ENCODE measurements around the gene OS9.

The OS9 gene

GRCh38 chr12:57762463-57762862 lies 68.5 kb downstream of the OS9 start:
- ChIA-PET POLR2A (no interaction called here), CTCF (no interaction called here)
- Histone ChIP-seq H3K4me3 (ENCODE audit: low read depth, low read length) (no peak overlapping the region), H3K4me1 (ENCODE audit: control insufficient read depth, insufficient read depth, low read length) (peaks cover 12% of the 10 kb centered on the region), H3K9me3 (ENCODE audit: control insufficient read depth, insufficient read depth, low read depth, low read length) (no peaks in the 10 kb centered on the region), H3K36me3 (ENCODE audit: control insufficient read depth in 2 of 2, insufficient read depth in 1 of 2, low read length in 2 of 2) (peaks cover 7 to 39% of the 10 kb centered on the region in 2 experiments), H3K27ac (ENCODE audit: extremely low read depth, low read depth, low read length) (no peak overlapping the region)
- TF ChIP-seq ZNF362 (tag by site-specific recombination; IDR thresholded peaks at IDR 0.05) = no peak
- no peak for TF ChIP-seq OVOL3 (tag by site-specific recombination; IDR thresholded peaks at IDR 0.05)
- TF ChIP-seq ZNF221 (tag by site-specific recombination; IDR thresholded peaks at IDR 0.05; ENCODE audit: borderline replicate concordance) = no peak
- TF ChIP-seq ATF2 (tag by site-specific recombination; IDR thresholded peaks at IDR 0.05; ENCODE audit: low read depth) = no peak
- no peak for TF ChIP-seq TCF7L2 (IDR thresholded peaks at IDR 0.05; ENCODE audit: borderline replicate concordance, low read depth, low read length)
- no peak for TF ChIP-seq ZSCAN5A (tag by site-specific recombination; IDR thresholded peaks at IDR 0.05)
- no peak for TF ChIP-seq ZNF121 (tag by site-specific recombination; IDR thresholded peaks at IDR 0.05)
- no peak for TF ChIP-seq ZNF645 (tag by site-specific recombination; IDR thresholded peaks at IDR 0.05)
- no peak for TF ChIP-seq ZXDB (tag by site-specific recombination; IDR thresholded peaks at IDR 0.05)
- TF ChIP-seq INSM2 (tag by site-specific recombination; IDR thresholded peaks at IDR 0.05) = no peak
- TF ChIP-seq ZNF416 (tag by site-specific recombination; IDR thresholded peaks at IDR 0.05) = no peak
- no peak for TF ChIP-seq ZNF148 (tag by site-specific recombination; IDR thresholded peaks at IDR 0.05; ENCODE audit: borderline replicate concordance)
- TF ChIP-seq HOXA7 (CRISPR knock-in tag; IDR thresholded peaks at IDR 0.05; ENCODE audit: borderline replicate concordance) = no peak

GRCh38 chr12:57763881-57764661 lies 70.1 kb downstream of the OS9 start:
- TF ChIP-seq SCRT2 (tag by site-specific recombination; IDR thresholded peaks at IDR 0.05) = peak; percentile 60
- no peak for TF ChIP-seq ZNF362 (tag by site-specific recombination; IDR thresholded peaks at IDR 0.05)
- Histone ChIP-seq H3K4me3 (ENCODE audit: low read depth, low read length) (no peak overlapping the region), H3K36me3 (ENCODE audit: control insufficient read depth in 2 of 2, insufficient read depth in 1 of 2, low read length in 2 of 2) (peaks cover 0 to 32% of the 10 kb centered on the region in 2 experiments; a peak in 2 of 3 replicates), H3K4me1 (ENCODE audit: control insufficient read depth, insufficient read depth, low read length) (peaks cover 15% of the 10 kb centered on the region), H3K27ac (ENCODE audit: extremely low read depth, low read depth, low read length) (no peak overlapping the region), H3K9me3 (ENCODE audit: control insufficient read depth, insufficient read depth, low read depth, low read length) (no peaks in the 10 kb centered on the region)
- CTCF ChIA-PET = interaction anchor here (0.7 to 3.8 kb wide), 4 partner anchors 8 to 141 kb away, joined by 3 to 26 read pairs (median 3); partner anchors contain the start of genes MARCHF9 and TSFM
- POLR2A ChIA-PET = interaction anchor here (0.8 kb wide), 1 partner anchor 16 kb away, joined by 3 read pairs; no protein-coding TSS in a partner anchor

Measured in HEK293 (cell line).